ENCODE results near the gene GDF10. TPM values are rescaled to one million over a fixed set of nuclear protein-coding genes. Genes with fewer than 3 reads are reported as not detected.

The GDF10 gene
- total and polyA plus RNA-seq, 9 of the 15 experiments (the other 6 are each of a cell fraction or from before 2014, with no cell fraction given): 0.03 to 0.20 (median 0.11) TPM; not detected in 6

DNA sequence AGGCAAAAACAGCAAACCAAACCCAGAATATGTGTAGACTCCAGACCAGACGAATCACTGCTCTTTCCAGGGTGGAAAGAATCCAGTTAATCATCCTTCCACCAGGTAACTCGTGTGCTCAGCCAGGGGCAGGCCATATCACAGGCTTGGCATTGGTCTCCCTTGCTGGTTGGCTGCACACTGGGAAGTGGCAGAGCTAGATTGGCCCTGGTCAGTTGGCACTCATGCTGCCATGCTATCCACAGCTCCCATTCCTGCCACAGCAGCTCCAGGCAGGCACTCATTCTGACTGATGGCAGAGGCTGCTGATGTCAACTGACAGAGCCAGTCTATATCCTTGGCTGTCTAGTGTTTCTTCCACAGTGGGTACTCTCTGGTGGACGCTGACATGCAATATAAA, 9.7 kb upstream of the GDF10 start:
- WGBS (ENCODE audit: insufficient coverage, low coverage, missing lambda C conversion rate): 0% methylated on average over 3 of the region's 3 CpGs

More for the DNA sequence above, 9.7 kb upstream of the GDF10 start:
- no peak for ATAC-seq
- DNase-seq (ENCODE audit: extremely low read depth in 1 of 4, low spot score in 3 of 4): no peak
- ChIA-PET CTCF (ENCODE audit: low intra/inter-chr PET ratio) (no interaction called here), POLR2A (interaction anchor here (1.0 kb wide), 1 partner anchor 27 kb away, joined by 3 read pairs; no protein-coding TSS in a partner anchor)
- H3K4me2 ChIP-seq (ENCODE audit: insufficient read depth, low read length): no peak overlapping the region
- no peaks in the 10 kb centered on the region for H3K9me1 ChIP-seq (ENCODE audit: control insufficient read depth, insufficient read depth, low read length)
- 0 out of 2 replicates have a peak, but pooled peaks cover 9% of the 10 kb centered on the region for H4K20me1 ChIP-seq (replicated peaks; ENCODE audit: control insufficient read depth, insufficient read depth, low read length)
- no peaks in the 10 kb centered on the region for H3K79me2 ChIP-seq (ENCODE audit: control insufficient read depth, insufficient read depth, low read length)
- TF ChIP-seq, protein P1, sequence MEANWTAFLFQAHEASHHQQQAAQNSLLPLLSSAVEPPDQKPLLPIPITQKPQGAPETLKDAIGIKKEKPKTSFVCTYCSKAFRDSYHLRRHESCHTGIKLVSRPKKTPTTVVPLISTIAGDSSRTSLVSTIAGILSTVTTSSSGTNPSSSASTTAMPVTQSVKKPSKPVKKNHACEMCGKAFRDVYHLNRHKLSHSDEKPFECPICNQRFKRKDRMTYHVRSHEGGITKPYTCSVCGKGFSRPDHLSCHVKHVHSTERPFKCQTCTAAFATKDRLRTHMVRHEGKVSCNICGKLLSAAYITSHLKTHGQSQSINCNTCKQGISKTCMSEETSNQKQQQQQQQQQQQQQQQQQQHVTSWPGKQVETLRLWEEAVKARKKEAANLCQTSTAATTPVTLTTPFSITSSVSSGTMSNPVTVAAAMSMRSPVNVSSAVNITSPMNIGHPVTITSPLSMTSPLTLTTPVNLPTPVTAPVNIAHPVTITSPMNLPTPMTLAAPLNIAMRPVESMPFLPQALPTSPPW (CRISPR knock-in tag; IDR thresholded peaks at IDR 0.05): no peak
- TF ChIP-seq GTF2F1 (IDR thresholded peaks at IDR 0.05; ENCODE audit: low read depth, low read length): no peak
- no peak for TF ChIP-seq SNRNP70 (optimal IDR thresholded peaks at IDR 0.05; ENCODE audit: low read depth, low read length)
- TF ChIP-seq KAT8 (IDR thresholded peaks at IDR 0.05; ENCODE audit: low read depth): no peak
- no peak for TF ChIP-seq GTF2A2 (tag; IDR thresholded peaks at IDR 0.05)
- no peak for TF ChIP-seq PTBP1 (IDR thresholded peaks at IDR 0.05; ENCODE audit: low read depth, low read length)
- TF ChIP-seq ZEB2 (IDR thresholded peaks at IDR 0.05): no peak
- no peak for TF ChIP-seq ZNF133 (CRISPR knock-in tag; IDR thresholded peaks at IDR 0.05)
- TF ChIP-seq ZBTB8A (IDR thresholded peaks at IDR 0.05; ENCODE audit: partially characterized antibody): no peak
- no peak for TF ChIP-seq GABPA (tag; conservative IDR thresholded peaks at IDR 0.05; ENCODE audit: low read depth)
- in situ Hi-C loops (cut with MboI): no loop called here
- H3K9ac ChIP-seq (ENCODE audit: insufficient read depth in 1 of 2, low read depth in 2 of 2, low read length in 2 of 2): no peak overlapping the region
- H3K4me1 ChIP-seq (replicated peaks in 1 of 2; ENCODE audit: control insufficient read depth in 2 of 2, insufficient read depth in 2 of 2, low read length in 2 of 2): no peaks in the 10 kb centered on the region
- no peak for FAIRE-seq
- H3K36me3 ChIP-seq (ENCODE audit: control insufficient read depth, insufficient read depth, low read length): no peaks in the 10 kb centered on the region
- intact Hi-C loops (cut with micrococcal nuclease): no loop called here
- BruUV-seq (replicated peaks): no TSS peak
- peaks cover 17 to 65% of the 10 kb centered on the region in 2 experiments for H3K27me3 ChIP-seq (ENCODE audit: control insufficient read depth in 2 of 2, insufficient read depth in 2 of 2, low read length in 2 of 2)
- no peak overlapping the region for H2AFZ ChIP-seq (ENCODE audit: low read depth, low read length)
- no peak overlapping the region for H3K27ac ChIP-seq (ENCODE audit: extremely low read depth, low read depth, low read length)
- H3K9me3 ChIP-seq (replicated peaks; ENCODE audit: control insufficient read depth, insufficient read depth, low read depth, low read length): no peaks in the 10 kb centered on the region
- H3K4me3 ChIP-seq: no peak overlapping the region

All from K562 (cell line).